Endometrial microvascular endothelial cells (primary cell): ENCODE data around the gene SPIN1. TPM values are rescaled to one million over a fixed set of nuclear protein-coding genes. Genes with fewer than 3 reads are reported as not detected.

Source experiments
- in situ Hi-C: cut with HindIII; loops from 2 replicates; pipeline ENCODE4 v1.10.0; 2017; ENCODE audit warnings: low sequenced_read_pairs, low pct_unique_long_range_greater_than_20kb; ENCODE audit errors: inconsistent ontology term
- total RNA-seq: library from RNA; depleted of rRNA; stranded (reverse); fragments of >200 nt; gene quantifications from one replicate; pipeline ENCODE4 v1.2.3, GENCODE V29; 2015; ENCODE audit errors: inconsistent ontology term

SPIN1 gene
- total RNA-seq, 1 donor from 2014 or later, result 45.8 TPM

DNA sequence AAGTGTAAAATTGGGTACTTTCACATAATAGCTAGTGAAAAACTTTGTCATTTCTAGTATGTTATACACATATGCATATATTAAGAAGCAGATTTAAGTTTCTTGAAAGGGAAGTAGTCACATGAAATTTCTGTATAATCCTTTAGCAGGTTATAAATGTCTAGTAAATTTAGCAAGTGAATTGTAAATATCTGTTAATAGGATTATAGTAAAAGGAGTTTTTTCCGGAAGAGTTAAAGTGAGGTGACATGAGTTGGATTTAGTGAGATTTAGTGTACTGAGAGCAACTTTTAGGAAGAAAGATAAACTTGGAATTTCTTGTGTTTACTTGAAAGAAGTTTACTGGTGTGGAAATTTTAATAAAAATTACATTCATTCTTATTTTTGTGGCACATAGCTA is 38.4 kb downstream of the SPIN1 start:
- in situ Hi-C loops, result no loop called here

DNA sequence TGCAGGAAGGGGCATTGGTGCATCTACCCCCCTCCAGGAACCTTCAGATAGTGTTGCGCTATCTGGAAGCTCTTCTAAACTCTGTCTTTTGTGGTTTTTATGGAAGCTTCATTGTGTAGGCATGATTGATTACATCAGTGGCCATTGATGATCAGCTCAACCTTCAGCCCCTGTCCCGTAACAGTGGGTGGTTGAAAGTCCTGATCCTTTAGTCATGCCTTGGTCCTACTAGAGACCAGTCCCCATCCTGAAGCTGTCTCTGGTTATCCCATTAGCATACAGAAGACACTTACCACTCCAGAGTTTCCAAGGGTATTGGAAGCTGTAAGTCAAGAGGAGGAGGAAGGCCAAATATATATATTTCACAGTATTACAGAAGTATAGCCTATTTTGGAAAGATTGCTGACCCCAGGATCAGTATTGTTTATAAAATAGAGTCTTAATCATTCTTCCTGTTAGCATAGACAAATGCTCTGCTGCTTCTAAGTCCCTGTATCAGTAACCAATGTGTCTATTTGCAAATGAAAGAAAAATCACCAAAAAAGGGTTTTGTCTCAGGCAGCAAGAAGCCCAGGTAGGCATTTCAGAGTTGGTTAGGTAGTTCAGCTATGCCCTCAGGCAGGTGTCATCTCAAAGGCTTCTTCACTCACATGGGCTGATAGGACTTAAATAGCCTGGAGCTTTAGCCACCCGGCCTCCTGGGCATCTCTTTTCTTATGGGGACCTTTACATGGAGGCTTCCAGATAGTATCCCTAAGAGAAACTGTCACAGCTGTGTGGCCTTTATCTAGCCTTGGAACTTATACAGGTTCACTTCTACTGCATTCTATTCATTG is 41.6 kb downstream of the SPIN1 start:
- in situ Hi-C loops, result no loop called here

DNA sequence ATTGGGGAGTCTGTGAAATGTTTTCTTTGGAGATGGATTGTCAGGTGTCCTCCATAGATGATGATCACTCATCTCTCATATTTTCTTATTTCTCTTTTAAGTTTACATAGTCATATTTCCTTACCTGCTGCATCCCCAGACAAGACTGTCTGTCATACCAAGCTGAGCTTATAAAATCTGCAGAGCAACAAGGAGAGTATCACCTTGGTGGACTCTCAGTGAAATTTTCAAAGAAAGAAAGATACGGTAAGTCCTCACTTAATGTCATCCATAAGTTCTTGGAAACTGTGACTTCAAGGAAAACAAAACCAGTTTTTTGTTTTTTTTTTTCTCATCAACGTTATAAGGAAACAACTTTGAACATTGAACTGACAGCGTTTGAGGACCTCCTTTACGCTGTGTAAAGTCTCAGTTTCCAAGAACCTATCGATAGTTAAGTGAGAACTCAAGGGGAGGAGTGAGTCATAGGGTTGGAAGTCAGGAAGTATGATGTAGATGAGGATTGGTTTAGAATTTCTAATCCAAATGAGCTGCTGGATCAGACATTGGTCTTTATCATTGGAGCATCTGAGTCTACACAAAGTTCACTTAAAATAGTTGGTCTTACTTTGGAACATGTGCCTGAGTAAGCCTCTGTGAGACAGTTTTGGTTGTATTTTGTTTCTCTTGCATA is 45.5 kb downstream of the SPIN1 start:
- in situ Hi-C loops, result no loop called here

DNA sequence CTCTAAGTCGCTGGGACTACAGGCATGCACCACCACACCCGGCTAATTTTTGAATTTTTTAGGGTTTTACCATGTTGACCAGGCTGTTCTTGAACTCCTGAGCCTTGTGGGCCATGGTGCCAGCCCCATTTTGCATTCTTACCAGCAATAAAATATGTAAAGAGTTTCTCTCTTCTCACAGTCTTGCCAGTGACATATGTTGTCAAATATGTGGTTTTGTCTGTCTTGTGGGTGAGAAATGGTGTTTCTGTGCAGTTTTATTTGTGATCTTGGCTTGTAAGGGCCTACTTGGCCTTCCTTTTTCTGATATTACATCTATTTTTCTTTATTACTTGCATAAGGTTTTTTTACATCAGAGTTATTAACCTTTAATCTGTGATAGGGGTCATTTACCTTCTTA is 47.1 kb downstream of the SPIN1 start:
- in situ Hi-C loops, result no loop called here

DNA sequence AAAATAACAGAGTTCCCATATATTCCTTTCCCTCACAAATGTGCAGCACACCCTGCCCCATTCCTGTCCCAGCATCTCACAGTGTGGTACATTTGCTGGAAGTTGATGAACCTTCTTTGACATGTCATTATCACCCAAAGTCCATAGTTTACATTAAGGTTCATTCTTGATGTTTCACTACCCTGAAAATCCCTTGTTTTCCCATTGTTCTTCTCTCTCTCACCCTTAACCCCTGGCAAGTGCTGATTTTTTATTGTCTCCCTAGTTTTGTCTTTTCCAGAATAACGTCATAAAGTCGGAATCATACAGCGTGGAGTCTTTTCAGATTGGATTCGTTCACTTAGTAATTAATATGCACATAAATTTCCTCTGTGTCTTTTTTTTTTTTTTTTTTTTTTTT is 48.1 kb downstream of the SPIN1 start:
- in situ Hi-C loops, result no loop called here

DNA sequence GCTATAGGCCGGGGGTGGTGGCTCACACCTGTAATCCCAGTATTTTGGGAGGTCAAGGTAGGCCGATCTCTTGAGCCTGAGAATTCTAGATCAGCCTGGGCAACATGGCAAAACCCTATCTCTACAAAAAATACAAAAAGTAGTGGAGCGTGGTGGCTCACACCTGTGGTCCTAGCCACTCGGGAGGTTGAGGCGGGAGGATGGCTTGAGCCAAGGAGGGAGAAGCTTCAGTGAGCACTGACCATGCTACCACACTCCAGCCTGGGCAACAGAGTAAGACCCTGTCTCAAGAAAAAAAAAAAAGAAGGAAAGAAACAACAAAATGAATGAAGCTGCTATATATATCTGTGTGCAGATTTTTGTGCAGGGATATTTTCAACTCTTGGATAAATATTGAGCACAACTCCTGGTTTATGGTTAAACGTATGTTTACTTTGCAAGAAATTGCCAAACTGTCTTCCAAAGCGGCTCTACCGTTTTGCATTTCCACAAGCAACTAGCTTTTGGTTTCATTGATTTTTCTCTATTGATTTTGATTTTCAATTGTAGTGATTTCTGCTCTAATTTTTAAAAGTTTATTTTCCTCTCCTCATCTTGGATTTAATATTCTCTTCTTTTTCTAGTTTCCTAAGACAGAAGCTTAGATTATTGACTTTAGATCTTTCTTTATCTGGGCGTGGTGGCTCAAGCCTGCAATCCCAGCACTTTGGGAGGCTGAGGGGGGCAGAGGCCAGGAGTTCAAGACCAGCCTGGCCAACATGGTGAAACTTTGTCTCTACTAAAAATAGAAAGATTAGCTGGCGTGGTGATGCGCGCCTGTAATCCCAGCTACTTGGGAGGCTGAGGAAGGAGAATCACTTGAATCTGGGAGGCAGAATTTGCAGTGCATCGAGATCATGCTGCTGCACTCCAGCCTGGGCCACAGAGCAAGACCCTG is 49.2 kb downstream of the SPIN1 start:
- in situ Hi-C loops, result no loop called here

DNA sequence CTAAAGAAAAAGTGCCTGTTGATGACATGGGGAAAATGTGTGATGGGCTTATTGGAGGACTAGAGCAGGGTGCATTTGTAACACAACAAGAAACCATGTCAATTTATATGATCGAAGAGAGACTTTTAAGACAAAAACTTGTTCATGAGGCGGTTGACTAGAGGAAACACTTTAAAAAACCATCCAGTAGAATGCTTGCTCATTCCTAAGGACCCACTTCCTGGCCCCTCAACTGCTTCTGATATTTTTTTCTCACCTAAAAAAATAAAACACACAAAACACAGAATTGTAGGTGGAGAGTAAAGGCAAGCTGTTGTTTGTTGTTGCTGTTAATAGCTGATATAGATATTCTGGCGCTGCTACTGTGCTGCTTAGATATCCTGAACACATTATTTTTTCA is 50.6 kb downstream of the SPIN1 start:
- in situ Hi-C loops, result no loop called here

DNA sequence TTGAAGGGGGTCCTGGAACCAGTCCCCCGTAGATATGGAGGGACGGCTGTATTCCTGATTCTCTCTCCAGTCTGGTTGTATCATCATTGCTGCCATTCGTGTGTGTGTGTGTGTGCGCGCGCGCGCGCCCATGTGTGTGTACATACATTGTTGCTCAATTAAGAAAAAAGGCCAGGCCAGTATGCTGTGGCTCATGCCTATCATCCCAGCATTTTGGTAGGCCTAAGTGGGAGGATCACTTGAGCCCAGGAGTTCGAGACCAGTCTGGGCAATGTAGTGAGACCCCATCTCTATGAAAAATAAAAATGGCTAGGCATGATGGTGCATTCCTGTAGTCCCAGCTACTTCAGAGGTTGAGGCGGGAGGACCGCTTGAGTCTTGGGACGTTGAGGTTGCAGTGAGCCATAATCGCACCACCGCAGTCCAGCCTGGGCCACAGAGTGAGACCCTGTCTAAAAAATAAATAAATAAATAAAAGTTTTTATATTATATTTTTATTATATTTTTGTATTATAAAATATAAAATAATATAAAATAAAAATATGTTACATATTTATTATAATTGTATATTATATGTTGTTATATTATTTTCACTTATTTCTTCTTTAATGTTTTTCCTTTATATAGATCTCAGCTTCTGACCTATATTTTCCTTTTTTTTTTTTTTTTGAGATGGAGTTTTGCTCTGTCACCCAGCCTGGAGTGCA is 53.2 kb downstream of the SPIN1 start:
- in situ Hi-C loops, result no loop called here

DNA sequence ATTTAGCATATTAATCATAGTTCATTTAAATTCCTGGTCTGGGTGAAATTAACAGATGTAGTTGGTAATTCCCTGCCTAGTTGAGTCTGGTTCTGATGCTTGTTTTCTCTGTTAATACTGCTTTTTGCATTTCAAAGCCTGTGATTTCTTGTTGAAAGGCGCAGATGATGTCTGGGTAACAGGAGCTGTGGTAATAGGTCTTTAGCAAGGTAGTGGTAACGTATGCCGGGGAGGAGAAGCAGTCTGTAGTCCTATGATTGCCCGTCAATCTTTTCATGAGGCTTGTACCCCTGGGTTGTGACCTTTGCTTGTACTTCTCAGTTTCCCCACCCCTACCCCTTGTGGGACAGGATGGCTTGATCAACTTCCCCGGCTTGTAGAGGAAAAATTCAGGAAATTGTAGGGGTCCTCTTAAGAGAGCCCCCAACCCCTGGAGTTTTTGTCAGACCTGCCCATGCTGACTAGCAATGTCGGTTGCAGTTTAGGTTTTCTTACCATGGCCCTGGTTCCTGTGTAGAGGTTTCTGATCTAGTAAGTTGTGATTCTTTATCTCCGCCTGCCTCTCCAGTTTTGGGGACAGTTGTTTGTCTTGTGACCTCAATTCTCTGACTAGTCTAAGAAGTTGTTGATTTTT is 55.4 kb downstream of the SPIN1 start:
- in situ Hi-C loops, result no loop called here

DNA sequence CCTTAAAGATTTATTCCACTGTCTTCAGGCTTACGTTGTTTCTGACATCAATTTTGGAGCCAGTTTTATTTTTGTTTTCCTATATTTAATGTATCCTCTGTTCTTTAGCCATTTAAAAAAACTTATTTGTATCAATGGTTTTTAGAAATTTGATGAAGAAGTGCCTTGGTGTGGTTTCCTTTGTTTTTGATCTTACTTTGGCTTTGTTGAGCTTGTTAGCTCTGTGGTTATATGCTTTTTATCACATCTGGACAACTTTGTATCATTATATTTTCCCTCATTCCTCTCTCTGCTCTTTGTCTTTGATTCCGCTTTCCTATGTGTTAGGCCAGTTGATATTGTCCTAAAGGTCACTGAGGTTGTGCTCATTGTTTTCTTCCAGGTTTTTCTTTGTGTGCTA is 58.5 kb downstream of the SPIN1 start:
- in situ Hi-C loops, result no loop called here

DNA sequence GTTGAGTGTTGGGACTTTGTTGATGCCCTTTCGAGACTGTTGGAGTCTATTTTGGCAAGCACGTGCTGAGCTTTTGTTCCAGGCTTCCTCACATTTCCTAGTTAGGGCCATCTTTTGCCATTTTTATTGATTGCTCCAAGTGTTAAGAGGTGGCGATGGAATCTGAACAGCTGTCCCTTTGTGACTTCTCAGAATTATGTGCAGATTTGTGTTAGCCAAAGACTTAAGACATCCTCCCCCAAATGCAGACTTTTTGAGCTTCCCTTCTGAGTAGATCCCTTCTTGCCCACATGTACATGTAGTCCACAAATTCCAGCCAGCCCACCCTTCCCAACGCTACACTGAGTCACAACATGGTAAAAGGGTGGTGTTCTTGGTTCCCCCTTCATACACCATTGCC is 59.2 kb downstream of the SPIN1 start:
- in situ Hi-C loops, result no loop called here

DNA sequence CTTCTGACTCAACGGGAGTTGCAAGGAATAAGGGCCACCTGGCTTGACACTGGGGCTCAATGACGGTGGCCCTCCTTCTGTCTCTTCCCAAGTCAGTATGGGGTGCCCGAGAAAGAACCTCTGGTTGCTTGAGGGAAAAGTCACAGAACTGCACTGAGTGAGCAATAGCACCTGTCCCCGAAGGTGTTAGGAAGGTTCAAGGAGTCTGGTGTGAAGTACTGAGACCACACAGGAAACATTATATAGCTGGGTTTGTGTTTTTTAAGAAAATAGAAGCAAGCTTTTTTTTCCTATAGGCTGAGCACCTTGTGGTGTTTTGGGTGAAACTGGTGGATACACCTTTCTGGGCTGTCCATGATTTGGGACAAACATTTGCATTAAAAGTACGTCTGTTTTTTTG is 62.9 kb downstream of the SPIN1 start:
- in situ Hi-C loops, result no loop called here

DNA sequence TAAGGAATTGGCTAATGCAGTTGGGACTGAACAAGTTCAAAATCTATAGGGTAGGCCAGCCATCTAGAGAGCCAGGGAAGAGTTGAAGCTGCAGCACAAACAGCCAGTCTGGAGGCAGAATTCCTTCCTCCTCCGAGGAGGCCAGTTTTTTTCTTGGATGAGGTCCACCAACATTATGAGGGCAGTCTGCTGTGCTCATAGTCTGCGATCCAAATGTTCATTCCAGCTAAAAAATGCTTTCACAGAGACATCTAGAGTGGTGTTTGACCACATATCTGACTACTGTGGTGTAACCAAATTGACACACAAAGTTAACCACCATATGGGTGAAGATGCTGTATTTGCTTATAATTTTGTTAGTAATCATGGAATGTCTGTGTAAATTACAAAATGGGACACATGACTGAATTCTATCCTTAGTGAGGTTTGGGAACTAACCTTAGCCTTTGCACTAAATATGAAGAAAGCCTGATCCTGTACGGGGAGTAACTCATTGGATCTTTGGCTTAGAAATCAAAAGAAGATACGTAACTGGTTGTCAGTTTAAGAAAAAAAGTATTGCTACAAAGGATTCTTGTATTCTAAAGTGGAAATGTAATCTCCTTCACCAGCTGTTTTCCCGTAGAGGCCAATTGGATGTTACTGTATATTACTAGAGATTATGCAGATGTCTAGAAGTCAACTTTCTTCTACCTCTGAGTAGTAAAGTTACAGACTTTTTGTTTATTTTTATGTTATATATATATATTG is 70.6 kb downstream of the SPIN1 start:
- in situ Hi-C loops, result no loop called here

DNA sequence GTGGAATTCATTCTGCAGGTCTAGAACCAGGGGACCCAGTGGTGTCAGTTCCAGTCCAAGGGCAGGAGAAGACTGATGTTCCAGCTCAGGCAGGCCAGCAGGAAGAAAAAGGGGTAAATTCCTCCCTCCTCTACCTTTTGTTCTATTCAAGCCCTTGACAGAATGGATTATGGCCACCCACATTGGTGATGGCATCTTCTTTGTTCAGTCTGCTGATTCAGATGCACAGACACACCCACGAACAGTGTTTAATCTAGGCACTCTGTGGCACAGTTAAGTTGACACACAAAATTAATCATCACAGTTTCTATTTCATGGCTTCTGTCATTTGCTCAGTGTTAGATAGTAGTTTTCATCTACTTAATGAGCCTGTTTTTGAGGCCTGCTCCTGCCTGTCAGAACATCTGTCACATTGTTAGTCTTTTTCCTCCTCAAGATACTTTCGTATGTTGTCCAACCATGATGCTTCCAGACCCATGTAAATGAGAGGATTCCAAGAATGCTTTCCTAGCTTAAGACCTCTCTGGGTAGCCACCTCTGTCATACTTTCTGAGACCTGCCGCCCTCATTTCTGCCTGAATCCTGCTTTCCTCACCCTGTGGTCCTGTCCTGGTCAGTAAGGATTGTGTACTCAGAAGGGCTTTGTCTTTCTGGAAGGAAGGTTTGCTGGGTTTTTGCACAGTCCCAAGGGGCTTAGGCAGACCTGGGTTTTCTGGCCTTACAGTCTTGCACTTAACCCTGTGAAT is 72.5 kb downstream of the SPIN1 start:
- in situ Hi-C loops, result no loop called here

DNA sequence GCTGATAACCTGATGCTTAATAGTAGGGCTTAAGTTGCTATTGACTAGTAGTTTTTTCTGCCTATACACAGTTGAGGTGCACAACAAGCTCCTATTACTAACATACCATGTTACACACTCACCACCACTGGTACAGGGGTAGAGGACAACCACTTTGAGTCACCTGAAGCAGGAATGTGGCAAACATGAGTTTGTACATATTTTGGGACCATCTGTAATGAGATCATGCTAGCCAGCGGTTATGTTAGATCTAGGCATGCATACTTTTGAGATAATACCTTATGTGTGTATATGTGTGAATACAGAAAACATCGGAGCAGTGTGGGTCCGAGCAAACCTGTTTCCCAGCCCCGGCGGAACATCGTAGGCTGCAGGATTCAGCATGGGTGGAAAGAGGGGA is 73.9 kb downstream of the SPIN1 start:
- in situ Hi-C loops, result no loop called here

DNA sequence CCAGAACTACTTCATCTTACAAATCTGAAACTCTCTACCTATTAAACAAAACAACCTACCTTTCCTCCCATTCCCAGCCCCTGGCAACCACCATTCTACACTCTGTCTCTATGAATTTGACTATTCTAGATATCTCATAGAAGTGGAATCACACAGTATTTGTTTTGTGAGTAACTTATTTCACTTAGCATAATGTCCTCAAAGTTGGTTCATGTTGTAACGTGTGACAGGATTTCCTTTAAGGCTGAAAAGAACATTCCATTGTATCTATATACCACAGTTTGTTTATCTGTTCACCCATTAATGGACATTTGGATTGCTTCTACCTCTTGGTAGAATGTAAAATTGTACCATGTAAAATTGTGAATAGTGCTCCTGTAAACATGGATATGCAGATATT is 76.6 kb downstream of the SPIN1 start:
- in situ Hi-C loops, result no loop called here

DNA sequence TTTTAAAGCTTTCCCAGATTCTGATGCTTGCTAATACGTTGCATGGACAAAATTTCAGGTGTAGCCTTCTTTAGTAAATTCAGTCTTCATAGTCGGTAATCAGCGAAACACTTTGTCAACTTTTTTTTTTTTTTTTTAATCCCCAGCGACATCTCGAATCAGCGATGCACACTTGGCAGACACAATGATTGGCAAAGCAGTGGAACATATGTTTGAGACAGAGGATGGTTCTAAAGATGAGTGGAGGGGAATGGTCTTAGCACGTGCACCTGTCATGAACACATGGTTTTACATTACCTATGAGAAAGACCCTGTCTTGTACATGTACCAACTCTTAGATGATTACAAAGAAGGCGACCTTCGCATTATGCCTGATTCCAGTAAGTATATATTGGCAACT is 80.0 kb downstream of the SPIN1 start:
- in situ Hi-C loops, result no loop called here
